Ectodermal cell (in vitro differentiated cells): ENCODE measurements around the gene TGFB1.
A peak's percentile ranks its signal among the peaks of the same experiment; 100 is the strongest.

Experiments
- H3K27ac ChIP-seq: 2 replicates; pipeline ENCODE4 v1.7.0; 2013; ENCODE audit warnings: mild to moderate bottlenecking, low read depth, low read length; ENCODE audit not compliant: insufficient read depth, poor library complexity, severe bottlenecking
- H3K27me3 ChIP-seq: 2 replicates; pipeline ENCODE4 v1.7.0; 2013; ENCODE audit warnings: mild to moderate bottlenecking, low read length; ENCODE audit not compliant: insufficient read depth, control insufficient read depth, poor library complexity, severe bottlenecking
- H3K36me3 ChIP-seq: one replicate; pipeline ENCODE4 v1.7.0; 2013; ENCODE audit warnings: low read length; ENCODE audit not compliant: control insufficient read depth, insufficient read depth
- H3K4me1 ChIP-seq: one replicate; pipeline ENCODE4 v1.7.0; 2013; ENCODE audit warnings: low read length; ENCODE audit not compliant: control insufficient read depth, insufficient read depth
- H3K4me3 ChIP-seq: 2 replicates; pipeline ENCODE4 v1.7.0; 2013; ENCODE audit warnings: low read depth, low read length, control low read depth; ENCODE audit not compliant: insufficient read depth
- H3K9me3 ChIP-seq: 2 replicates; pipeline ENCODE4 v1.7.0; 2013; ENCODE audit warnings: mild to moderate bottlenecking, low read length, moderate library complexity; ENCODE audit not compliant: control insufficient read depth
- WGBS, 2 experiments: methylation state at CpG; one replicate each; pipeline ENCODE4 v1.1.7; 2013; ENCODE audit warnings: missing lambda C conversion rate in 2 of 2; 5-methylcytosine and 5-hydroxymethylcytosine counted together

The TGFB1 gene

GRCh38 chr19:41323430-41324125 is 30.1 kb downstream of the TGFB1 start:
- Histone ChIP-seq H3K36me3 (peaks cover 20% of the 10 kb centered on the region), H3K4me1 (peaks cover 34% of the 10 kb centered on the region)
- WGBS, 2 experiments, result 55 to 62% methylated on average over 16 of the region's 16 CpGs

DNA sequence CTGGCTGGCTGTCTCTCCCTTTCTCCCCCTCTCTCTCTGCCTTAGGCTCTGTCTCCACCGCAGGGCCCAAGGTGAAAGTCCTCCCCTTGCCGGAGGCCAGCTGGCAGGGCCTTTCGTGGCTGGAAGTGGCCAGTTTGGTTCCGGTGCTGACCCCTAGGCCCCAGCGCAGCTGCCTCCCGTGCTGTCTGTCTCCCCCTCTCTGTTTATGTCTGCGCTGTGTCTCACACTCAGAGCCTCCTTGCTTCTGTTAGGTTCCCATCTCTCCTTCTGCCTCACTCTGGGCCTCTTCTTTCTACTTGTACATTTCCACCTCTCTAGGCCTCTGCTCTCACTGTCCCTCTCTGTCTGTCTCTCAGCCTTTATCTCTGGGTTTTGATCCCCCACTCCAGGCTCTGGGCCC is 30.7 kb downstream of the TGFB1 start:
- Histone ChIP-seq H3K36me3 (peaks cover 23% of the 10 kb centered on the region), H3K9me3 (no peaks in the 10 kb centered on the region), H3K4me3 (no peak overlapping the region), H3K27me3 (peaks cover 7% of the 10 kb centered on the region), H3K4me1 (peaks cover 34% of the 10 kb centered on the region), H3K27ac (no peak overlapping the region)
- 75 to 78% methylated on average over 7 of the region's 7 CpGs for WGBS, 2 experiments

More at GRCh38 chr19:41323430-41324125, 30.1 kb downstream of the TGFB1 start:
- Histone ChIP-seq H3K27ac (no peak overlapping the region), H3K4me3 (no peak overlapping the region), H3K27me3 (peaks cover 7% of the 10 kb centered on the region), H3K9me3 (no peaks in the 10 kb centered on the region)

- no peak overlapping the region for H3K4me3 ChIP-seq
- peaks cover 27% of the 10 kb centered on the region for H3K36me3 ChIP-seq
- no peak overlapping the region for H3K27ac ChIP-seq
- H3K4me1 ChIP-seq, result peaks cover 33% of the 10 kb centered on the region
- 91 to 93% methylated on average over 11 of the region's 11 CpGs for WGBS, 2 experiments
- no peaks in the 10 kb centered on the region for H3K9me3 ChIP-seq
- peaks cover 7% of the 10 kb centered on the region for H3K27me3 ChIP-seq
Observed at GRCh38 chr19:41322451-41322850, 31.3 kb downstream of the TGFB1 start.

DNA sequence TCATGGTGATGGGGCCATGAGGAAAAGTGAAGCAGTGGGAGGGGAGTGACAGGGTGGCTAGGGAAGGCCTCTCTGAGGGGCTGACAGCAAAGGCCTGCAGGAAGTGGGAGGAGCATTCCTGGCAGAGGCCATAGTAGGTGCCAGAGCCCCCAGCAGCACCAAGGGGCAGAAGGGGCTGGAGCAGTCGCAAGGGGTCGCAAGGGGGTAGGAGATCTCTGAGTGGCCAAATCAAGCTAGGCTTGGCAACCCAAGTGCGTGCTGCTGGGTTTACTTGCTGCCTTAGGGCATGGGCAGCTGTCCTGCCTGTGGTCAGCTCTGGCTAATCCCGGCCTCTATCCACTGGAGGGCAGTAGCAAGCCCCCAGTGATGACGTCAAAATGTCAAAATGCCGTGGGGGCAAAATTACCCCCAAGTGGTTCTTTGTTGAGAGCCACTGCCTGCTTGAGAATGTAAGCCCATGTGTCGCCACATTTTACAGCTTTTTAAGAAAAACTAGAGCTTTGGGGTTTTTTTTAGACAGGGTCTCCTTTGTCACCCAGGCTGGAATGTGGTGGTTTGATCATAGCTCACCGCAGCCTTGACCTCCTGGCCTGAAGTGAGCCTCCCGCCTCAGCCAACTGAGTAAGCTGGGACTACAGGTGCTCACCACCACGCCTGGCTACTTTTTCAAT is 32.0 kb downstream of the TGFB1 start:
- H3K9me3 ChIP-seq, result no peaks in the 10 kb centered on the region
- H3K27me3 ChIP-seq, result peaks cover 7% of the 10 kb centered on the region
- H3K27ac ChIP-seq, result peak overlapping the region; percentile 67
- 51 to 53% methylated on average over 10 of the region's 10 CpGs for WGBS, 2 experiments
- H3K4me1 ChIP-seq, result peaks cover 29% of the 10 kb centered on the region
- no peak overlapping the region for H3K4me3 ChIP-seq
- H3K36me3 ChIP-seq, result peaks cover 32% of the 10 kb centered on the region

- H3K9me3 ChIP-seq, result no peaks in the 10 kb centered on the region
- H3K4me1 ChIP-seq, result peaks cover 28% of the 10 kb centered on the region
- WGBS, 2 experiments, result 91 to 92% methylated on average over 7 of the region's 7 CpGs
- H3K27me3 ChIP-seq, result peaks cover 7% of the 10 kb centered on the region
- H3K4me3 ChIP-seq, result no peak overlapping the region
- peaks cover 37% of the 10 kb centered on the region for H3K36me3 ChIP-seq
- H3K27ac ChIP-seq, result no peak overlapping the region
Observed at GRCh38 chr19:41321204-41321599, 32.5 kb downstream of the TGFB1 start.

DNA sequence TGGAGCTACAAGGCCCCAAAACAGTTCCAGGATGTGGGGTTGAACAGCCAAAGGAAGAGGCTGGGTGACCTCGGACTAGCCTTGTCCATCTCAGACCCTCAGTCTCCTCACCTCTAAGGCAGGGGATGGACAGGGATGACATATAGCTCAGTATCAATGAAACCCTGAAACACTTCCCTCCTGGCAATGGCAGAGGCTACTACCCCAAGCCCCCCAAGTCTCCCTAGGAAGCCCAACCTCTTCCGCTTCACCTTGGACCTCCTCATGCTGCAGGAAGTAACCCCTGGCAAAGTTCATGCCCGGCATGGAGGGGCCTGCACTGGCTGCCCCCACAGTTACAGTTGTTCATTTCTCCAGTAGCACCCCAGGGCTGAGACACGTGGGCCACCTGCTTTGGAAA is 33.2 kb downstream of the TGFB1 start:
- H3K36me3 ChIP-seq, result peaks cover 41% of the 10 kb centered on the region
- peaks cover 2% of the 10 kb centered on the region for H3K27me3 ChIP-seq
- 90 to 97% methylated on average over 4 of the region's 4 CpGs for WGBS, 2 experiments
- H3K4me1 ChIP-seq, result peaks cover 21% of the 10 kb centered on the region
- no peaks in the 10 kb centered on the region for H3K9me3 ChIP-seq
- H3K27ac ChIP-seq, result no peak overlapping the region
- no peak overlapping the region for H3K4me3 ChIP-seq

DNA sequence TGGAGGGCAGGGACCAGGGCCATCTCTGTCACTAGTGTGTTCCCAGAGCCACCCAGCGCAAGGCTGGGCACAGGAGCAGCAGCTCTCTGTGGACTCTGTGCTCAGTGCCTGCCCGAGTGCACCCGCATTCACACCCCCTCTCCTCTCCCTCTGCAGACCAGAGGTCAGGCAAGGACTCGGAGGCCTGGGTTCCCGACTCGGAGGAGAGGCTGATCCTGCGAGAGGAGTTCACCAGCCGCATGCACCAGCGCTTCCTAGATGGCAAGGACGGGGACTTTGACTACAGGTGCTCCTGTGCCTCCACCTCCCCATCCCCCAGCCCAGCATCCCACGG is 33.6 kb downstream of the TGFB1 start:
- 92 to 93% methylated on average over 11 of the region's 11 CpGs for WGBS, 2 experiments
- Histone ChIP-seq H3K4me1 (peaks cover 20% of the 10 kb centered on the region), H3K4me3 (no peak overlapping the region), H3K36me3 (peaks cover 41% of the 10 kb centered on the region), H3K9me3 (no peaks in the 10 kb centered on the region), H3K27me3 (no peaks in the 10 kb centered on the region), H3K27ac (no peak overlapping the region)

DNA sequence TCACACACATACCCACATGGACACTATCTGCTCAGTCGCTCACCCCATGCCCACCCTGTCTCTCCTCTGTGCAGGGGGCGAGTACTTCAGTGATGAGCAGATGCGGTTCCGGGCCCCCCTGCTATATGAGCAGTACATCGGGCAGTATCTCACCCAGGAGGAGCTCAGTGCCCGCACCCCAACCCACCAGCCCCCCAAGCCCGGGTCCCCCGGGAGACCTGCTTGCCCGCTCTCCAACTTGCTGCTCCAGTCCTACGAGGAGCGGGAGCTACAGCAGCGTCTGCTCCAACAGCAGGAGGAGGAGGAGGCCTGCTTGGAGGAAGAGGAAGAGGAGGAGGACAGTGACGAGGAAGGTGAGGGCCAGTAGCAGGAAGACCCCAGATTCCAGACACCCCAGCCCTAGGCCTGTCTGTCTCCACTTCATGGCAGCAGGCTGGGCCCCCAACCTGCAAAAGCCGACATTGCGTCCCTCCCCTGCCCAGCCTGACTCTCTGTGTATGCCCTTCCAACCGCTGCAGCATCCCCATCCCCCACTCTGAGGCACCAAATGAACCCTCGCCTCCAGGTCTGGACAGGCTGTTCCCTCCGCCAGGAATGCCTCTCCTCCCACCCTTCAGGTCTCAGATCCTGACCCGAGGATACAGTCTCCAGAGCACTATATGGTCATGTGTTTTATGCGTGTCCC is 34.1 kb downstream of the TGFB1 start:
- peaks cover 41% of the 10 kb centered on the region for H3K36me3 ChIP-seq
- peaks cover 18% of the 10 kb centered on the region for H3K4me1 ChIP-seq
- H3K27ac ChIP-seq, result no peak overlapping the region
- no peak overlapping the region for H3K4me3 ChIP-seq
- H3K9me3 ChIP-seq, result no peaks in the 10 kb centered on the region
- 91 to 92% methylated on average over 20 of the region's 20 CpGs for WGBS, 2 experiments
- no peaks in the 10 kb centered on the region for H3K27me3 ChIP-seq

GRCh38 chr19:41318696-41319499 is 34.8 kb downstream of the TGFB1 start:
- Histone ChIP-seq H3K27me3 (no peaks in the 10 kb centered on the region), H3K27ac (no peak overlapping the region), H3K4me1 (peaks cover 11% of the 10 kb centered on the region), H3K9me3 (no peaks in the 10 kb centered on the region), H3K4me3 (no peak overlapping the region), H3K36me3 (peaks cover 41% of the 10 kb centered on the region)
- WGBS, 2 experiments, result 94 to 95% methylated on average over 19 of the region's 19 CpGs
